D721Med (cell line): ENCODE measurements around the gene ANKRD30A.
"Not testable (repeated sequence)": the region's sequence is repeated elsewhere in the genome, so short reads cannot be mapped to it uniquely, and the experiment has no call there.

Experiments used
- DNase-seq: peaks from one replicate; pipeline ENCODE4 v3.0.0; 2011; ENCODE audit warnings: low spot score; ENCODE audit not compliant: insufficient read length
- FAIRE-seq: peaks from 2 replicates; lab custom pipeline; 2011; peaks lifted over from hg19 to GRCh38; lab: Jason Lieb, UNC
- CTCF ChIP-seq: IDR thresholded peaks from 2 replicates; pipeline ENCODE4 v1.5.1; 2012; ENCODE audit warnings: mild to moderate bottlenecking, control low read depth; ENCODE audit not compliant: insufficient read depth; ENCODE audit errors: missing control alignments

The ANKRD30A gene

GRCh38 chr10:37226524-37226923, 101.1 kb downstream of the ANKRD30A start:
- DNase-seq (no peak), FAIRE-seq (no peak)
- TF ChIP-seq CTCF, result no peak

GRCh38 chr10:37234692-37235091, 109.3 kb downstream of the ANKRD30A start:
- FAIRE-seq (no peak), DNase-seq (no peak)

GRCh38 chr10:37236093-37236492, 110.7 kb downstream of the ANKRD30A start:
- FAIRE-seq (no peak), DNase-seq (no peak)
- no peak for TF ChIP-seq CTCF

More at GRCh38 chr10:37234692-37235091, 109.3 kb downstream of the ANKRD30A start:
- no peak for TF ChIP-seq CTCF

- DNase-seq, result no peak
- TF ChIP-seq CTCF, result no peak
- FAIRE-seq, result no peak
Measured at GRCh38 chr10:37240223-37240622, 114.8 kb downstream of the ANKRD30A start.

- DNase-seq (no peak), FAIRE-seq (no peak)
- TF ChIP-seq CTCF, result no peak
Measured at GRCh38 chr10:37246637-37247036, 121.2 kb downstream of the ANKRD30A start.

GRCh38 chr10:37255837-37256236, 130.4 kb downstream of the ANKRD30A start:
- not testable (repeated sequence) for DNase-seq, FAIRE-seq

- DNase-seq (no peak), FAIRE-seq (no peak)
- TF ChIP-seq CTCF, result no peak
Measured at GRCh38 chr10:37263304-37263703, 137.9 kb downstream of the ANKRD30A start.

- FAIRE-seq (no peak), DNase-seq (no peak)
- TF ChIP-seq CTCF, result no peak
Measured at GRCh38 chr10:37268266-37268665, 142.9 kb downstream of the ANKRD30A start.
